Naive thymus-derived CD8-positive, alpha-beta T cell (primary cell): ENCODE results near the gene CKAP2L. TPM values are rescaled to one million over a fixed set of nuclear protein-coding genes. Genes with fewer than 3 reads are reported as not detected.

ENCODE experiments used
- ATAC-seq, 2 donors: fragments of 150-1000 bp; cut with Tn5 transposase in 1 of 2; sonication (Bioruptor Pico), chemical (Tn5 transposase) in 1 of 2; 1 replicate in 1 of 2; 2 replicates in 1 of 2; pipeline ENCODE4 v1.10.0; 2021; ENCODE audit warnings: mild to moderate bottlenecking in 2 of 2, moderate library complexity in 2 of 2
- POLR2A ChIA-PET: fragments of 350-600 bp; sonication (Branson Sonifier 250); formaldehyde crosslinking; loops from one replicate; lab custom pipeline; 2021; ENCODE audit warnings: antibody characterized with exemption; lab: Charles Lee
- DNase-seq, 10 donors: peaks; one replicate each; pipeline versions ENCODE4 v3.0.0 to v3.0.0-alpha.2; 2020 to 2022
- H3K27ac Mint-ChIP-seq, 10 donors: one replicate each; pipeline ENCODE4 v1.8.0; 2020 to 2022; ENCODE audit warnings: mild to moderate bottlenecking in 10 of 10, mixed read lengths in 10 of 10, moderate library complexity in 4 of 10, inconsistent platforms in 1 of 10
- H3K27me3 Mint-ChIP-seq, 5 donors: one replicate each; pipeline ENCODE4 v1.8.0; 2021 to 2022; ENCODE audit warnings: mixed read lengths in 5 of 5
- H3K36me3 Mint-ChIP-seq, 3 donors: one replicate each; pipeline ENCODE4 v1.8.0; 2020 to 2022; ENCODE audit warnings: mixed read lengths in 3 of 3, mild to moderate bottlenecking in 2 of 3, inconsistent platforms in 1 of 3
- H3K4me1 Mint-ChIP-seq, 4 donors: one replicate each; pipeline ENCODE4 v1.8.0; 2021 to 2022; ENCODE audit warnings: mixed read lengths in 4 of 4
- H3K4me3 Mint-ChIP-seq, 10 donors: one replicate each; pipeline ENCODE4 v1.8.0; 2020 to 2022; ENCODE audit warnings: mild to moderate bottlenecking in 10 of 10, mixed read lengths in 10 of 10, moderate library complexity in 6 of 10, inconsistent platforms in 1 of 10
- H3K9me3 Mint-ChIP-seq, 9 donors: one replicate each; pipeline ENCODE4 v1.8.0; 2020 to 2022; ENCODE audit warnings: mixed read lengths in 9 of 9, mild to moderate bottlenecking in 3 of 9, inconsistent platforms in 1 of 9, moderate library complexity in 1 of 9
- polyA plus RNA-seq, 3 donors: library from polyadenylated mRNA; unstranded; fragments of 300-500 nt; fragmentation: Illumina TruSeq; gene quantifications; one replicate each; pipeline ENCODE4 v1.2.3, GENCODE V29; 2021
- total RNA-seq, 8 experiments: library from RNA in 2 of 8; stranded (reverse) in 2 of 8; gene quantifications; one replicate each; pipeline ENCODE4 v1.2.3 and lab custom pipeline; 2021 to 2026

The CKAP2L gene
- total and polyA plus RNA-seq, 5 experiments from 2014 or later = not detected

- H3K4me1 Mint-ChIP-seq = peaks cover 4 to 18% (median 7%) of the 10 kb centered on the region in 4 donors
- POLR2A ChIA-PET = no interaction called here
- H3K36me3 Mint-ChIP-seq = no peaks in the 10 kb centered on the region
- DNase-seq (no peak), ATAC-seq (no peak)
- H3K9me3 Mint-ChIP-seq = no peaks in the 10 kb centered on the region
- H3K27ac Mint-ChIP-seq = no peak overlapping the region
- peaks cover 0 to 10% (median 0%) of the 10 kb centered on the region in 5 donors for H3K27me3 Mint-ChIP-seq
- no peak overlapping the region for H3K4me3 Mint-ChIP-seq
These were observed 12.8 kb downstream of the CKAP2L start for GRCh38 chr2:112751451-112752197.

DNA sequence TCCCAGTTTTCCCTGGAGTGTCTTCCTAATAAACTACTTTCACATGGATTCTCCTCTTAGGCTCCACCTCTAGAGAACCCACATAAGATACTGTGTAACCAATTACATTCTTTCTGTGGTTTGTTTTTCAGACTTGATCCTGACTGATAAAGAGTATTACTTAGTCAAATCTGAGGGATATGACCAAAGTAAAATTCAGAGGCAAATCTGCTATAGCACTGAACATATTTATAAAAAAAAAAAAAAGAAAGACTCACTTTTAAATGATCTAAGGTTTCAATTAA lies 13.9 kb downstream of the CKAP2L start:
- H3K4me1 Mint-ChIP-seq = peaks cover 4 to 18% (median 7%) of the 10 kb centered on the region in 4 donors
- POLR2A ChIA-PET = no interaction called here
- no peaks in the 10 kb centered on the region for H3K36me3 Mint-ChIP-seq
- peak overlapping the region in 2 of 10 donors; percentile 7 to 58 for H3K27ac Mint-ChIP-seq
- ATAC-seq (no peak), DNase-seq (no peak)
- H3K27me3 Mint-ChIP-seq = peaks cover 0 to 10% (median 0%) of the 10 kb centered on the region in 5 donors
- H3K4me3 Mint-ChIP-seq = no peak overlapping the region
- no peaks in the 10 kb centered on the region for H3K9me3 Mint-ChIP-seq

DNA sequence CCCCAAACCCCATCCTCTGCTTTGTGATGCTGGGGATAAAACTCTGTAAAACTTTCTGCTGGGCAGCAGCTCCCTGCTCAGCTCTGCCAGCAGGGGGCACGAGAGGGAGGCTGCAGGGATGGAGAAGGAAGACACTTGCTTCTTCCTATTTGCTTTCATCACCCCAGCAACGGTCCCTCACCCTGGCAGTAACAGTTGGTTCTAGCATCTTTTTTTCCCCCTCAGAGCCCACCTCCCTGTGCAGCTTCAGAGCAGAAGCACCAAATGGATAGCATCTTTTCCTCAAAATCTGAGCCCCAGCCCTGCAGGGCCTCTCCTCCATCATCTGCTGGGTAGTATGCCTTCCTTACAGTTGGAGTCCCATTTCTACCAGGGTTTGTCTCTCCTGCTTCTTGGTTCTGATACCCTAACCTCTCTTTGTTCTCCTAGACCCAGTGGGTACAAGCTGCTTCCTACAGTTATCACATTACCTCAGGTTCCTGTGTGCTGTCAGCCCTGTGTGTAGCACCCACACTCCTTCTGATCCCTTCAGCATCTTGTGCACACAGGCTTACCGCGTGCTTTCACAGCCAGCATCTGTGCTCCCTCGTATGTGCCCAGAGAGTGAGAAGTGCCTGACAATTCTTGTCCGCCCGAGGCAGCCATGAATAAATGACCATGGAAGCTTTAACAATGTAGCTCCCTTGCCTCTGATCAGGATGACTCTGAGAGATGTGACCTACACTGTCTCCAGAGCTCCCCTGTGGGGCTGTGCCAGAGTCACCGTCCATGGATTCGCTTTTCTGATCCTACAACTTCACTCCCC lies 14.5 kb downstream of the CKAP2L start:
- Mint-ChIP-seq H3K4me3 (peak overlapping the region in 3 of 10 donors; percentile 22 to 50 (median 35)), H3K27me3 (peaks cover 0 to 10% (median 0%) of the 10 kb centered on the region in 5 donors), H3K4me1 (peaks cover 4 to 15% (median 7%) of the 10 kb centered on the region in 4 donors), H3K9me3 (no peaks in the 10 kb centered on the region), H3K36me3 (no peaks in the 10 kb centered on the region), H3K27ac (peak overlapping the region in 5 of 10 donors; percentile 7 to 80 (median 74))
- ATAC-seq = peak; percentile 93 to 95
- DNase-seq = peak; percentile 52 to 86 (median 72)
- POLR2A ChIA-PET = no interaction called here

- H3K36me3 Mint-ChIP-seq = no peaks in the 10 kb centered on the region
- no peak overlapping the region for H3K27ac Mint-ChIP-seq
- POLR2A ChIA-PET = no interaction called here
- DNase-seq (no peak), ATAC-seq (no peak)
- no peaks in the 10 kb centered on the region for H3K4me1 Mint-ChIP-seq
- H3K27me3 Mint-ChIP-seq = peaks cover 0 to 2% (median 0%) of the 10 kb centered on the region in 5 donors
- no peaks in the 10 kb centered on the region for H3K9me3 Mint-ChIP-seq
- no peak overlapping the region for H3K4me3 Mint-ChIP-seq
These were observed 23.9 kb downstream of the CKAP2L start for GRCh38 chr2:112740527-112740926.

DNA sequence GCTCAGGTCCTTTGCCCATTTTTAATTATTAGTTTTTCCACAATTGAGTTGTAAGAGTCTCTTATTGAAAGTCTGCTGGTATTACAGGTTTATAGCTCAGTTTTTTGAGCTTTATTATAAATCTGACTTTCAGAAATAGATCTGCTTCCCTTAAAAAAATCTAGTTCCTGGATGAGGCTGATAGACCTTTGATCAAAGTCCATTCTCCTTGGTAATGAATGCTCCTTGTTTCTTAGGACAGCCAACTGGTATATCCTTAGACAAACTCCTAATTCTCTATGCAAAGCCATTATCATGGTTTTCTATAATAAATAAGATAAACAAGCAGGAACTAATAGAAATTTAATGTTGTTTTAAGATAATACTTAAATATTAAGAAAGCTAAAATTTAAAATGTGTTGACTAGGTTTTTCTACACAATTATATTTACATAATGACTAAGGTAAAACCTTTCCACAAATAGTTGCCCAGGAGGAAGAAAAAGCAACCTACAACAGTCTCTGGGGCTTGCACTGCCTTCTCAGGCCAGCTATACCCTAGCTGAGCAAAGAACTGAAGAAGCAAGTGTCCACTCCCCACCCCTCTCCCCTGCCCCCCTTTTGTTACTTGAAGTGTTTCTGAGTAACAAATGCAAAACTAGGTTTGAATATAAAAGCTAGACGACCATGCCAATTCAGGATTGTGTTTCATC lies 26.7 kb downstream of the CKAP2L start:
- POLR2A ChIA-PET = interaction anchor here (0.7 kb wide), 1 partner anchor 195 kb away, joined by 4 read pairs; no protein-coding TSS in a partner anchor
- no peaks in the 10 kb centered on the region for H3K4me1 Mint-ChIP-seq
- no peaks in the 10 kb centered on the region for H3K9me3 Mint-ChIP-seq
- no peak overlapping the region for H3K4me3 Mint-ChIP-seq
- ATAC-seq (no peak), DNase-seq (no peak)
- H3K27ac Mint-ChIP-seq = no peak overlapping the region
- H3K27me3 Mint-ChIP-seq = peaks cover 0 to 3% (median 0%) of the 10 kb centered on the region in 5 donors
- H3K36me3 Mint-ChIP-seq = no peaks in the 10 kb centered on the region

DNA sequence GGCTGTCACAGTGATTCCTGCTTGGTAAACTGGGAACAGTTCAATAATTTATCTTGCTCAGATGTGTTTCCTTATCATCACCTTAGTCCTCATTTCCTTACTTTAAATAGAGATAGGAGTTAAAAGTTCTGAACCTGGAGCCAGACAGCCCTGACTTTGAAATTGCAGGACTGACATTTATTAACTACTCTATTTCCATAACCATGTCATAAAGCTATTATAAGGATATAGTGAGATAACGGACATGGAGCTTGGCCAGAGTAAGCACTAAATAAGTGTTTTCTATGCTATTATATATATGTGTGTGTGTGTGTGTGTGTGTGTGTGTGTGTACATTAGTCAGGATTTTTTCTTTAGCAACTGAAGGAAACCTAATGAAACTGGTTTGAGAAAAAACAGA lies 30.5 kb downstream of the CKAP2L start:
- Mint-ChIP-seq H3K36me3 (no peaks in the 10 kb centered on the region), H3K27me3 (peaks cover 0 to 3% (median 0%) of the 10 kb centered on the region in 5 donors), H3K27ac (no peak overlapping the region), H3K4me1 (no peaks in the 10 kb centered on the region), H3K4me3 (no peak overlapping the region), H3K9me3 (no peaks in the 10 kb centered on the region)
- POLR2A ChIA-PET = interaction anchor here (0.6 kb wide), 2 partner anchors 9 to 260 kb away, joined by 3 read pairs; no protein-coding TSS in a partner anchor
- ATAC-seq = no peak
- no peak for DNase-seq

DNA sequence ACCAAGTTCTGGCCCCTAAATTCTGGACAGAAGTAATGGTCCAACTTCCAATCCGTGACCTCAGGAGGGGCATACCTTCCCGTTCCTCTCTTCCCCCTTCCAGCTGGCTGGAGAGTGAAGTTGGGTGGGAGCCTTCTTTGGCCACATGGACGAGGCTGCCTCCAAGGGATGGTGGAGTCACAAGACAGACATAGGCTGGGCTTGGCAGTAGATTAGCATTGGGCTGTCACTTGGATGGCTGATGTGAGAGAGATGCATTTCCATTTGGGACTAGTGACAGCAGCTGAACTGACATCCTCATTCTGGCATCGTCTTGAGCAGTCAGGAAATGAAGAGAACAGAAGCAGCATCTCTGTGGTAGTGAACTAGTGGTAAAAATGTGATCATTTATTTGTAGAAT lies 31.0 kb downstream of the CKAP2L start:
- H3K27ac Mint-ChIP-seq = peak overlapping the region in 1 of 10 donors; percentile 76
- H3K27me3 Mint-ChIP-seq = peaks cover 0 to 3% (median 0%) of the 10 kb centered on the region in 5 donors
- H3K36me3 Mint-ChIP-seq = no peaks in the 10 kb centered on the region
- ATAC-seq (no peak), DNase-seq (no peak)
- H3K9me3 Mint-ChIP-seq = no peaks in the 10 kb centered on the region
- H3K4me3 Mint-ChIP-seq = no peak overlapping the region
- no peaks in the 10 kb centered on the region for H3K4me1 Mint-ChIP-seq
- POLR2A ChIA-PET = no interaction called here

DNA sequence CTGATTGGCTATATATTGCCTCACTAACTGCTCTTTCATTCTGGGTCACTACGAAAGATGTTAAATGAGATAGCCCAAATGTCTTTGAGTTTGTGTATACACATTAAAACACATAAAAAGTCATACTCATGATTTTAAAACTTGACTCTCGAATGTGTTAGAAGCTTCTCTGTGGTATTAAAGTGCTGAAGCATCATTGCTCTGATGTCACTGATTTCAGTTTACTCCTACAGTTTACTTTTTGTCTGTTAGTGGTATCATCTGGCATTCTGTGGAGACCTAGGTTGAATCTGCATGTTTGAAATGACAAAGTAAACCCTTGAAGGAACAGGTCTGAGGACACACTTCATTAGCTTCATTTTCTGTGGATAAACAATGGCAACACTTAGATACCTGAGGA lies 32.9 kb downstream of the CKAP2L start:
- Mint-ChIP-seq H3K27me3 (peaks cover 0 to 6% (median 2%) of the 10 kb centered on the region in 5 donors), H3K4me1 (peaks cover 0 to 5% (median 3%) of the 10 kb centered on the region in 4 donors), H3K36me3 (no peaks in the 10 kb centered on the region), H3K27ac (no peak overlapping the region), H3K9me3 (no peaks in the 10 kb centered on the region), H3K4me3 (no peak overlapping the region)
- POLR2A ChIA-PET = interaction anchor here (0.7 kb wide), 1 partner anchor 417 kb away, joined by 6 read pairs; no protein-coding TSS in a partner anchor
- ATAC-seq (no peak), DNase-seq (no peak)

- Mint-ChIP-seq H3K27ac (no peak overlapping the region), H3K4me3 (no peak overlapping the region), H3K9me3 (no peaks in the 10 kb centered on the region), H3K27me3 (peaks cover 0 to 6% (median 2%) of the 10 kb centered on the region in 5 donors), H3K36me3 (no peaks in the 10 kb centered on the region), H3K4me1 (peaks cover 0 to 6% (median 4%) of the 10 kb centered on the region in 4 donors)
- POLR2A ChIA-PET = no interaction called here
- no peak for ATAC-seq
- no peak for DNase-seq
These were observed 33.6 kb downstream of the CKAP2L start for GRCh38 chr2:112730791-112731190.

DNA sequence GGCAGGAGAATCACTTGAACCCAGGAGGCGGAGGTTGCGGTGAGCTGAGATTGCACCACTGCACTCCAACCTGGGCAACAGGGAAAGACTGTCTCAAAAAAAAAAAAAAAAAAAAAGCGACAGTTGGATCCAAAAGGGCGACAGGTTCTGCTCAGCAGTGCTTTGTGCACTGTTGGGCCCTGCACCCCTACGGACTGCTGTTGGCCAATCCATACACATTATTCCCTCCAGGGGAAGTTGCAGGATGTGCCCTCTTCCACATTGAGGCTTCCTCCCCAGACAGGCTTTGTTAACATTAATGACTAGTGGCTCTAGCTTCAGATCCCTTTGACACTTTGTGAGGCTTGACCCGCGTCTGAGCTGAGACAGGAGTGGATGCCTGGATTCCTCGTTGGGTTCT lies 34.2 kb downstream of the CKAP2L start:
- Mint-ChIP-seq H3K9me3 (no peaks in the 10 kb centered on the region), H3K4me3 (no peak overlapping the region), H3K36me3 (no peaks in the 10 kb centered on the region), H3K27ac (no peak overlapping the region), H3K4me1 (peaks cover 0 to 6% (median 4%) of the 10 kb centered on the region in 4 donors), H3K27me3 (peaks cover 0 to 6% (median 2%) of the 10 kb centered on the region in 5 donors)
- ATAC-seq (no peak), DNase-seq (no peak)
- POLR2A ChIA-PET = no interaction called here

GRCh38 chr2:112728378-112729175 lies 35.8 kb downstream of the CKAP2L start:
- no peak overlapping the region for H3K4me3 Mint-ChIP-seq
- DNase-seq (no peak), ATAC-seq (no peak)
- H3K36me3 Mint-ChIP-seq = no peaks in the 10 kb centered on the region
- H3K27me3 Mint-ChIP-seq = peaks cover 0 to 6% (median 2%) of the 10 kb centered on the region in 5 donors
- no peaks in the 10 kb centered on the region for H3K9me3 Mint-ChIP-seq
- peak overlapping the region in 1 of 10 donors; percentile 52 for H3K27ac Mint-ChIP-seq
- peaks cover 0 to 6% (median 4%) of the 10 kb centered on the region in 4 donors for H3K4me1 Mint-ChIP-seq
- POLR2A ChIA-PET = no interaction called here

GRCh38 chr2:112728029-112728362 lies 36.4 kb downstream of the CKAP2L start:
- ATAC-seq (no peak), DNase-seq (no peak)
- no peak overlapping the region for H3K4me3 Mint-ChIP-seq
- no peaks in the 10 kb centered on the region for H3K9me3 Mint-ChIP-seq
- no peak overlapping the region for H3K27ac Mint-ChIP-seq
- POLR2A ChIA-PET = no interaction called here
- peaks cover 0 to 6% (median 3%) of the 10 kb centered on the region in 5 donors for H3K27me3 Mint-ChIP-seq
- H3K36me3 Mint-ChIP-seq = no peaks in the 10 kb centered on the region
- H3K4me1 Mint-ChIP-seq = peaks cover 0 to 6% (median 4%) of the 10 kb centered on the region in 4 donors
